ENCODE data around the gene SERPINI1. TPM values are rescaled to one million over a fixed set of nuclear protein-coding genes. Genes with fewer than 3 reads are reported as not detected.

SERPINI1 gene
- total RNA-seq, 1 donor from 2014 or later: 2.9 TPM

DNA sequence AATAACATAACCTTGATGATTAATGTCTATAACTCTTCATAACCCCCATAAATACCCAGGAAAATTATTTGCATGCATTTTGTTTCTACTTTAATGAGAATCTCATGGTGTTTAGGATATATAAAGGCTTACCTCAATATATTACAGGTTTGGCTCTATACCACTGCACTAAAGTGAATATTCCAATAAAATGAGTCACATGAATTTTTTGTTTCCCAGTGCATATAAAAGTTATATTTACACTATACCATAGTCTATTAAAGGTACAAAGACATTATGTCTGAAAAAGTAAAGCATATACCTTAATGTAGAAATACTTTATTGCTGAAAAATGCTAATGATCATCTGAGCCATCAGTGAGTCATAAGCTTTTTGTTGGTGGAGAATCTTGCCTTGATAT lies 74.7 kb downstream of the SERPINI1 start:
- TF ChIP-seq, protein P1, sequence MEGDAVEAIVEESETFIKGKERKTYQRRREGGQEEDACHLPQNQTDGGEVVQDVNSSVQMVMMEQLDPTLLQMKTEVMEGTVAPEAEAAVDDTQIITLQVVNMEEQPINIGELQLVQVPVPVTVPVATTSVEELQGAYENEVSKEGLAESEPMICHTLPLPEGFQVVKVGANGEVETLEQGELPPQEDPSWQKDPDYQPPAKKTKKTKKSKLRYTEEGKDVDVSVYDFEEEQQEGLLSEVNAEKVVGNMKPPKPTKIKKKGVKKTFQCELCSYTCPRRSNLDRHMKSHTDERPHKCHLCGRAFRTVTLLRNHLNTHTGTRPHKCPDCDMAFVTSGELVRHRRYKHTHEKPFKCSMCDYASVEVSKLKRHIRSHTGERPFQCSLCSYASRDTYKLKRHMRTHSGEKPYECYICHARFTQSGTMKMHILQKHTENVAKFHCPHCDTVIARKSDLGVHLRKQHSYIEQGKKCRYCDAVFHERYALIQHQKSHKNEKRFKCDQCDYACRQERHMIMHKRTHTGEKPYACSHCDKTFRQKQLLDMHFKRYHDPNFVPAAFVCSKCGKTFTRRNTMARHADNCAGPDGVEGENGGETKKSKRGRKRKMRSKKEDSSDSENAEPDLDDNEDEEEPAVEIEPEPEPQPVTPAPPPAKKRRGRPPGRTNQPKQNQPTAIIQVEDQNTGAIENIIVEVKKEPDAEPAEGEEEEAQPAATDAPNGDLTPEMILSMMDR (conservative IDR thresholded peaks at IDR 0.05; ENCODE audit: low read depth, low read length): no peak
- no peak for DNase-seq (ENCODE audit: low read depth)
- H3K4me3 ChIP-seq (ENCODE audit: low read depth, low read length): no peak overlapping the region

DNA sequence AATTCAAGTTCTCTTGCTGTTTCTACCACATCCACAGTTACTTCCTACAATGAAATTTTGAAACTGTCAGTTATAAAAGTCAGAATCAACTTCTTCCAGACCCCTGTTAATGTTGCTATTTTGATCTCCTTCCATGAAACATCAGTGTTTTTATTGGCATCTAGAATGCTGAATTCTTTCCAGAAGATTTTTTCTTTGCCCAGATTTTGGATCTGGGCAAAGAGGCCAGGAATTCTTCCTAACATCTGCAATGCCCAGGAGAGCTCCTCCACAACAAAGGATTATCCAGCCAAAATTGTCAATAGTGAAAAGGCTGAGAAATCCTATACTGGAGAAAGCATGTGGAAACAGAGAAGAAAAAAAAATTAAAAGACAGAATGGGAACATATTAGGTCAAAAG lies 75.5 kb downstream of the SERPINI1 start:
- no peak for DNase-seq (ENCODE audit: low read depth)
- TF ChIP-seq, protein P1 (conservative IDR thresholded peaks at IDR 0.05; ENCODE audit: low read depth, low read length): no peak
- no peak overlapping the region for H3K4me3 ChIP-seq (ENCODE audit: low read depth, low read length)

DNA sequence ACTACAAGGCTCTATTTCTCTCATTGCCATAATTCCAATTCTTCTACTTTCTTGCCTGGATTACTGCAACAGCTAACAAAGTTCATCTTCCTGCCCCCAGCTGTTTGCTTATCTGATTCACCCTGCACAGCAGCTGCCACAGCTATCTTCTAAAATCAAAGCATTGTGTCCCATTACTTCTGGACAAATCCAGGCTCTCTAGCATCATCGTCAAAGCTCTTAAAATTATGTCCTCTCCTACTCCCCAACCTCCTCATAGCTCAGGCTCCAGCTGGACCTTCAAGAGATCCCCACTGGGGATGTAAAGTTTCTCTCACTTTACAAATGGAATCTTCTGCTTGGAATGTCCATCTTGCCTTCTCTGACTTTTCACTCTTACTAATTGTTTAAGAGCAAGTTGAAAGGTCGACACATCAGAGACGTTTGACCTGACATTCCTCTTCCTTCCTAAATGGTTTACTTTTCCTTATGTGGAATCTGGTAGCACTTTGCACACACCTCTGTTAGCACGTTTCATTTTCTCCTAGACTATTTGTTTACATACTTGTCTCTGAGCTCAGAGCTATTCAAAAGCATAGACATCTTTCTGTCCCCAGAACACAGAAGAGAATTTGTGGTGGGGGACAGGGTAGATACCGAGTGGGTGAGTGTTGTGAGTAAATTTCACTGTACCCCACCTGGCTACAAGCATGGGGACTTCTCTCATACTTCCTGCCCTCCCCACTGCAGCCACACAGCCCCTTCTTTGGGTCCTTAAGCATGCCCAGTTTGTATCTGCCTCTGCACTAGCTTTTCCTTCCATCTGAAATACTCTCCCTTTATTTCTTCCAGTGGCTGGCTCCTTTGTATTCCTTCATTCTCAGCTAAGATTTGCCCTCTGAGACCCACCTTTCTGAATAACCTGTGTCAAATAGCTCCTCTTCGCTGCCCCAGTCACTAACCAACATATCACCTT lies 77.9 kb downstream of the SERPINI1 start:
- no peak for DNase-seq (ENCODE audit: low read depth)
- TF ChIP-seq, protein P1 (conservative IDR thresholded peaks at IDR 0.05; ENCODE audit: low read depth, low read length): no peak
- no peak overlapping the region for H3K4me3 ChIP-seq (ENCODE audit: low read depth, low read length)

DNA sequence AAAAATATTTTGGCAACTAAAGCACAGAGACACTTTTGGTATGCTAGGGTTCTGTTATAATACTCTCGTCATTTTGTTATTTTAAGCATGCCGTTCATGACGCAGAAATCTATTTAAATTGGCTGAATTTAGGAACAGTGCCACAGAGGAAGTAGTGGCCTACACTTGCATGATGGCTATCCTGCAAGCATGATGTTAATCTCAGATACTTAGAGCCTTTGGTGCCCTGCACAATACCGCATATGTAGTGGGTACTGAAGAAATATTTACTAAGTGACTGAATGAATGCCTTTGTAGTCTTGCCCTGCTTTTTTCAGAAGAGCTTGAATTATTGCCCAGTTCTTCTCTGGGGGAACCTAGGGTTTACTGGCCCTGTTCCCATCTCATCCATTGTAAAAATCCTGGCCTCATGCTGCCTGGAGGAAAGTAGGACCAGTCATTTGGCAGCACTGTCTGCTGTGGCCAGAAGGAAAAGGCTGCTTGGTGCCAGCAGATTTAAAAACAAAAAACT lies 79.0 kb downstream of the SERPINI1 start:
- no peak overlapping the region for H3K4me3 ChIP-seq (ENCODE audit: low read depth, low read length)
- TF ChIP-seq, protein P1 (conservative IDR thresholded peaks at IDR 0.05; ENCODE audit: low read depth, low read length): no peak
- no peak for DNase-seq (ENCODE audit: low read depth)

DNA sequence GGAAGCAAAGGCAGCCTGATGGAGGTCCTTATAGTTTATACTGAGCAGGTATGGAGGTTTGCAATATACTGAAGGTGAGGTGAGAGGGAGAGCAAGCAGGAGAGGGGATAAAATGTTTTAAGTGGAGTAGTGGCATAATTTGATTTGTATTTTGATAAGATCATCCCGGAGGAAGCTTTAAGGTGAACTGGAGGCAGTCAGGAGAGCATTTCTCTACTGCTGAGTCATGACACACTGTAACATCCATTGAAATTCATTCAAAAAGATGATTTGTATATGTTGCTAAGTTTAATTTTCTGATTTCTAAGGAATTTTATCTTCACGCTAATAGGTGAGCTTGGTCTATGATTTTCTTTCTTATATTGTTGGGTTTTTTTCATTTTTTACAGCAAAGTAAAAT lies 81.4 kb downstream of the SERPINI1 start:
- no peak for DNase-seq (ENCODE audit: low read depth)
- no peak overlapping the region for H3K4me3 ChIP-seq (ENCODE audit: low read depth, low read length)
- TF ChIP-seq, protein P1 (conservative IDR thresholded peaks at IDR 0.05; ENCODE audit: low read depth, low read length): no peak

DNA sequence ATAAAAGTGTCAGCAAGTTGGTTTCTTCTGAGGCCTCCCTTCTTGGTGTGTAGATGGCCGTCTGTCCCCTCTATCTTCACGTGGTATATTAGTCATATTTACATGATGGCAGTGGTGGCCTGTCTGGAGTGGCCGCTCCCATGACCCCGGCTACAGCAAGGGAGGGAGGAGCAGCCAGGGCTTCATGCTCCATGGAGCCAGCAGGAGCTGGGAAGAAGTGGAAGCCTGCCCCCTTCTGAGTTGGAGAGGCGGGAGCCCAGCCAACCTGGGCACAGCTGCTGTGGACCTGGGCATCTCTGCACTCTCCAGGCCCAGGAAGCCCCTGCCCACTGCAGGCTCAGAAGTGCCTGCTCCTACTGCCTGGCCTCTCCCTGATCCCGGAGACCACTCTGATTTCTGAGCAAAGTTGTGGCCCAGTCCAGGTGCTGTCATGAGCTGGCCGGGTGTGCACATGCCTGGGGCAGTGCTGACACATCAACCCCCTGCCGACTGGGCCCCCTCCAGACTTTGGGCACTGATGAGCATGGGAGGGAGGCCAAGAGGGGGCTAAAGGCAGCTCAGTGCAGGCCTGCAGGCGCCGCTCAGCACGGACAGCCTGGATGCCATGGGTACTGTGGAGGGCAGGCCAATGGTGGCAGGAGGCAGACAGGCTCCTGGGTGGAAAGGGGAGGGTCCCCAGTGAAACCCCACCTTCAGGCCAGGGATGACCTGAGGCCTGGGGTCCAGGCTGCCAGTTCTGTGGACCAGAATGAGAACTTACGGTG lies 84.8 kb downstream of the SERPINI1 start:
- H3K4me3 ChIP-seq (ENCODE audit: low read depth, low read length): no peak overlapping the region
- DNase-seq (ENCODE audit: low read depth): no peak
- TF ChIP-seq, protein P1 (conservative IDR thresholded peaks at IDR 0.05; ENCODE audit: low read depth, low read length): no peak
